GM18499 (cell line): Measurements from ENCODE around the gene ITPKB.
"Not testable (repeated sequence)": the region's sequence is repeated elsewhere in the genome, so short reads cannot be mapped to it uniquely, and the experiment has no call there.

ENCODE experiments used
- ATAC-seq: cut with Tn5 transposase; IDR thresholded peaks from one replicate; pipeline ENCODE4 v1.9.1; 2021; ENCODE audit warnings: moderate number of reproducible peaks; ENCODE audit not compliant: insufficient read depth, unreplicated experiment

Gene ITPKB

GRCh38 chr1:226732856-226733291 is 6.2 kb downstream of the ITPKB start:
- ATAC-seq, result no peak

- ATAC-seq, result no peak
Observed at GRCh38 chr1:226731257-226731893, 7.7 kb downstream of the ITPKB start.

GRCh38 chr1:226730836-226731235 is 8.2 kb downstream of the ITPKB start:
- no peak for ATAC-seq

GRCh38 chr1:226730071-226730470 is 9.0 kb downstream of the ITPKB start:
- ATAC-seq, result no peak

- no peak for ATAC-seq
Observed at GRCh38 chr1:226728448-226728847, 10.6 kb downstream of the ITPKB start.

- no peak for ATAC-seq
Observed at GRCh38 chr1:226725897-226726267, 13.2 kb downstream of the ITPKB start.

- ATAC-seq, result no peak
Observed at GRCh38 chr1:226723657-226724532, 15.2 kb downstream of the ITPKB start.

- ATAC-seq, result no peak
Observed at GRCh38 chr1:226722901-226723656, 16.0 kb downstream of the ITPKB start.

GRCh38 chr1:226722240-226722900 is 16.7 kb downstream of the ITPKB start:
- no peak for ATAC-seq

- not testable (repeated sequence) for ATAC-seq
Observed at GRCh38 chr1:226720574-226720973, 18.5 kb downstream of the ITPKB start.

- no peak for ATAC-seq
Observed at GRCh38 chr1:226719596-226720387, 19.3 kb downstream of the ITPKB start.

GRCh38 chr1:226717256-226717909 is 21.7 kb downstream of the ITPKB start:
- no peak for ATAC-seq

- no peak for ATAC-seq
Observed at GRCh38 chr1:226716577-226716976, 22.5 kb downstream of the ITPKB start.

GRCh38 chr1:226714148-226714547 is 24.9 kb downstream of the ITPKB start:
- ATAC-seq, result no peak

- no peak for ATAC-seq
Observed at GRCh38 chr1:226712742-226713419, 26.2 kb downstream of the ITPKB start.

- no peak for ATAC-seq
Observed at GRCh38 chr1:226711976-226712741, 26.9 kb downstream of the ITPKB start.

GRCh38 chr1:226710501-226710900 is 28.6 kb downstream of the ITPKB start:
- no peak for ATAC-seq

GRCh38 chr1:226709953-226710352 is 29.1 kb downstream of the ITPKB start:
- ATAC-seq, result no peak
